ENCODE data around the gene GHR.

DNA sequence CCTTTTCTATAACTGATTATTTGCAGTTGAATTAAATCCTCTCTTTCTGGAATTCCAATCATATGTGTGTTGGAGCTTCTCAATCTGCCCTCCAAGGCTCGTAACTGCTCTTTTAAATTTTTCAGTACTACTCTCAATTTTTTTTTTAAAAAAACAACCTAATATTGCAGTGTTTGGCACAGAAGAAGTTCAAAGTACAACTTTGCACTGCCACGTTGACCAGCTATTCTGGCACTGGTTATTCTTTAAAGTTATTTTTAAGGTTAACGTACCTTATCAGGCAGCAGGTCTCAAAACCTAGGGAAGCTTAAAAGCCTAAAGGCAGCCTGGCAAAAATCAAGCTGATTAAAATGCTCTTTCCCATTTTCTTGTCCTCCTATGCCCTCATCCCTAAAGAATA, 120.5 kb downstream of the GHR start:
- TF ChIP-seq, protein P1, sequence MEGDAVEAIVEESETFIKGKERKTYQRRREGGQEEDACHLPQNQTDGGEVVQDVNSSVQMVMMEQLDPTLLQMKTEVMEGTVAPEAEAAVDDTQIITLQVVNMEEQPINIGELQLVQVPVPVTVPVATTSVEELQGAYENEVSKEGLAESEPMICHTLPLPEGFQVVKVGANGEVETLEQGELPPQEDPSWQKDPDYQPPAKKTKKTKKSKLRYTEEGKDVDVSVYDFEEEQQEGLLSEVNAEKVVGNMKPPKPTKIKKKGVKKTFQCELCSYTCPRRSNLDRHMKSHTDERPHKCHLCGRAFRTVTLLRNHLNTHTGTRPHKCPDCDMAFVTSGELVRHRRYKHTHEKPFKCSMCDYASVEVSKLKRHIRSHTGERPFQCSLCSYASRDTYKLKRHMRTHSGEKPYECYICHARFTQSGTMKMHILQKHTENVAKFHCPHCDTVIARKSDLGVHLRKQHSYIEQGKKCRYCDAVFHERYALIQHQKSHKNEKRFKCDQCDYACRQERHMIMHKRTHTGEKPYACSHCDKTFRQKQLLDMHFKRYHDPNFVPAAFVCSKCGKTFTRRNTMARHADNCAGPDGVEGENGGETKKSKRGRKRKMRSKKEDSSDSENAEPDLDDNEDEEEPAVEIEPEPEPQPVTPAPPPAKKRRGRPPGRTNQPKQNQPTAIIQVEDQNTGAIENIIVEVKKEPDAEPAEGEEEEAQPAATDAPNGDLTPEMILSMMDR (IDR thresholded peaks at IDR 0.05), result no peak
- no peak for TF ChIP-seq POLR2A (IDR thresholded peaks at IDR 0.05)
- no peak for TF ChIP-seq POLR2AphosphoS5 (IDR thresholded peaks at IDR 0.05)
